AG04449 (cell line): ENCODE data around the gene SYT3.

ENCODE experiments used
- CTCF ChIA-PET: fragments of 350-600 bp; formaldehyde crosslinking; extraction: SDS; loops from one replicate; lab custom pipeline; 2021; ENCODE audit warnings: antibody characterized with exemption; lab: Yijun Ruan, JAX
- POLR2A ChIA-PET: fragments of 400-600, 350-600 bp; formaldehyde crosslinking; extraction: SDS; loops from one replicate; lab custom pipeline; 2020; ENCODE audit warnings: antibody characterized with exemption, inconsistent platforms; lab: Yijun Ruan, JAX
- DNase-seq: peaks from one replicate; pipeline ENCODE4 v3.0.0-alpha.2; 2010; ENCODE audit warnings: low read depth, low spot score
- H3K4me3 ChIP-seq: 2 replicates; pipeline ENCODE4 v1.5.1; 2011; ENCODE audit warnings: low read depth, mild to moderate bottlenecking, control low read depth, low read length
- CTCF ChIP-seq: IDR thresholded peaks from one replicate; pipeline ENCODE4 v1.5.1; 2011; ENCODE audit warnings: mild to moderate bottlenecking, moderate library complexity, low read length, control low read depth, inconsistent platforms; ENCODE audit not compliant: insufficient read depth; ENCODE audit errors: missing control alignments

SYT3 gene

GRCh38 chr19:50639121-50640112 lies at the start of gene SYT3:
TSS of gene SYT3 (minus strand) at chr19:50639881. CDS start at chr19:50637411, 2,470 bp downstream.
- TF ChIP-seq CTCF = no peak
- ChIA-PET CTCF (interaction anchor here (1.0 kb wide), 1 partner anchor 83 kb away, joined by 3 read pairs; no protein-coding TSS in a partner anchor), POLR2A (no interaction called here)
- DNase-seq = no peak
- peak within 1 kb of the TSS; percentile 53 for H3K4me3 ChIP-seq

- POLR2A ChIA-PET = no interaction called here
- H3K4me3 ChIP-seq = no peak overlapping the region
- DNase-seq = no peak
- CTCF ChIA-PET = no interaction called here
- no peak for TF ChIP-seq CTCF
Observed at GRCh38 chr19:50688766-50689165, 49.1 kb upstream of the SYT3 start.

GRCh38 chr19:50686310-50687032 lies 46.8 kb upstream of the SYT3 start:
- POLR2A ChIA-PET = no interaction called here
- no peak overlapping the region for H3K4me3 ChIP-seq
- no peak for DNase-seq
- CTCF ChIA-PET = interaction anchor here (1.0 to 2.5 kb wide), 2 partner anchors 17 to 18 kb away, joined by 3 to 7 read pairs; no protein-coding TSS in a partner anchor
- no peak for TF ChIP-seq CTCF

GRCh38 chr19:50679177-50680125 lies 39.8 kb upstream of the SYT3 start:
- ChIA-PET POLR2A (no interaction called here), CTCF (interaction anchor here (1.0 kb wide), 1 partner anchor 10 kb away, joined by 8 read pairs; no protein-coding TSS in a partner anchor)
- DNase-seq = no peak
- no peak overlapping the region for H3K4me3 ChIP-seq
- TF ChIP-seq CTCF = no peak

GRCh38 chr19:50678323-50678722 lies 38.6 kb upstream of the SYT3 start:
- no peak overlapping the region for H3K4me3 ChIP-seq
- ChIA-PET CTCF (no interaction called here), POLR2A (no interaction called here)
- no peak for DNase-seq
- no peak for TF ChIP-seq CTCF
